Endothelial cell (in vitro differentiated cells): ENCODE measurements around the gene METTL15. TPM values are rescaled to one million over a fixed set of nuclear protein-coding genes. Genes with fewer than 3 reads are reported as not detected.
"Not testable (repeated sequence)": the region's sequence is repeated elsewhere in the genome, so short reads cannot be mapped to it uniquely, and the experiment has no call there.

Source experiments
- DNase-seq: peaks from one replicate; pipeline ENCODE4 v3.0.0; 2021; ENCODE audit warnings: low spot score
- H3K27ac Mint-ChIP-seq: one replicate; pipeline ENCODE4 v1.8.0; 2021; ENCODE audit warnings: mixed read lengths, inconsistent platforms; ENCODE audit not compliant: unreplicated experiment
- H3K27me3 Mint-ChIP-seq: one replicate; pipeline ENCODE4 v1.8.0; 2021; ENCODE audit warnings: mild to moderate bottlenecking, moderate library complexity, mixed read lengths, inconsistent platforms; ENCODE audit not compliant: unreplicated experiment
- H3K36me3 Mint-ChIP-seq: one replicate; pipeline ENCODE4 v1.8.0; 2021; ENCODE audit warnings: mild to moderate bottlenecking, low read depth, mixed read lengths, inconsistent platforms; ENCODE audit not compliant: unreplicated experiment
- H3K4me1 Mint-ChIP-seq: one replicate; pipeline ENCODE4 v1.8.0; 2021; ENCODE audit warnings: mild to moderate bottlenecking, mixed read lengths, inconsistent platforms; ENCODE audit not compliant: unreplicated experiment
- H3K4me3 Mint-ChIP-seq: one replicate; pipeline ENCODE4 v1.8.0; 2021; ENCODE audit warnings: mild to moderate bottlenecking, mixed read lengths, inconsistent platforms; ENCODE audit not compliant: unreplicated experiment
- H3K9me3 Mint-ChIP-seq: one replicate; pipeline ENCODE4 v1.8.0; 2021; ENCODE audit warnings: mixed read lengths, inconsistent platforms; ENCODE audit not compliant: unreplicated experiment
- CTCF ChIP-seq: fragments of 200-600 bp; sonication (generic); IDR thresholded peaks from one replicate; pipeline ENCODE4 v1.5.0; 2021; ENCODE audit warnings: antibody characterized with exemption; ENCODE audit not compliant: unreplicated experiment
- total RNA-seq: library from RNA; stranded (reverse); fragmentation: NEBNext Ultra II Directional; extraction: Animal tissue kit (Norgen Biotek cat#: 25700); gene quantifications from one replicate; pipeline ENCODE4 v1.2.1, GENCODE V29; 2021; ENCODE audit not compliant: unreplicated experiment

Gene METTL15
- total RNA-seq, 1 donor from 2014 or later: 8.8 TPM

- no peaks in the 10 kb centered on the region for H3K27me3 Mint-ChIP-seq
- no peak overlapping the region for H3K4me3 Mint-ChIP-seq
- no peaks in the 10 kb centered on the region for H3K4me1 Mint-ChIP-seq
- no peaks in the 10 kb centered on the region for H3K36me3 Mint-ChIP-seq
- no peak for DNase-seq
- no peak overlapping the region for H3K27ac Mint-ChIP-seq
- no peak for TF ChIP-seq CTCF
- no peaks in the 10 kb centered on the region for H3K9me3 Mint-ChIP-seq
These were observed 15.0 kb downstream of the METTL15 start for GRCh38 chr11:28123151-28123581.

- no peaks in the 10 kb centered on the region for H3K4me1 Mint-ChIP-seq
- TF ChIP-seq CTCF: no peak
- DNase-seq: no peak
- H3K27me3 Mint-ChIP-seq: no peaks in the 10 kb centered on the region
- peaks cover 8% of the 10 kb centered on the region for H3K9me3 Mint-ChIP-seq
- H3K36me3 Mint-ChIP-seq: peaks cover 37% of the 10 kb centered on the region
- H3K4me3 Mint-ChIP-seq: no peak overlapping the region
- H3K27ac Mint-ChIP-seq: no peak overlapping the region
These were observed 24.4 kb downstream of the METTL15 start for GRCh38 chr11:28132548-28132947.

GRCh38 chr11:28133146-28133545, 25.0 kb downstream of the METTL15 start:
- Mint-ChIP-seq H3K9me3 (peaks cover 8% of the 10 kb centered on the region), H3K4me1 (no peaks in the 10 kb centered on the region), H3K27ac (no peak overlapping the region), H3K36me3 (peaks cover 43% of the 10 kb centered on the region), H3K4me3 (no peak overlapping the region), H3K27me3 (no peaks in the 10 kb centered on the region)
- DNase-seq: no peak
- no peak for TF ChIP-seq CTCF

- not testable (repeated sequence) for H3K27ac Mint-ChIP-seq, H3K4me1 Mint-ChIP-seq, H3K27me3 Mint-ChIP-seq, DNase-seq
- H3K4me3 Mint-ChIP-seq: peak overlapping the region; percentile 60
- peaks cover 32% of the 10 kb centered on the region for H3K9me3 Mint-ChIP-seq
- peaks cover 73% of the 10 kb centered on the region for H3K36me3 Mint-ChIP-seq
These were observed 28.0 kb downstream of the METTL15 start for GRCh38 chr11:28136157-28136556.

- peaks cover 75% of the 10 kb centered on the region for H3K36me3 Mint-ChIP-seq
- H3K27ac Mint-ChIP-seq: no peak overlapping the region
- no peaks in the 10 kb centered on the region for H3K4me1 Mint-ChIP-seq
- H3K9me3 Mint-ChIP-seq: peaks cover 33% of the 10 kb centered on the region
- TF ChIP-seq CTCF: no peak
- H3K27me3 Mint-ChIP-seq: peaks cover 7% of the 10 kb centered on the region
- no peak overlapping the region for H3K4me3 Mint-ChIP-seq
- DNase-seq: no peak
These were observed 29.2 kb downstream of the METTL15 start for GRCh38 chr11:28137366-28137765.
